GM11168 (cell line): ENCODE results near the gene TSPAN10.

Source experiments
- in situ Hi-C: fragments of 300-500 bp; cut with MboI; formaldehyde crosslinking; loops from one replicate; pipeline ENCODE4 v1.12.0; 2022; ENCODE audit warnings: low sequenced_read_pairs; ENCODE audit not compliant: unreplicated experiment

Gene TSPAN10

DNA sequence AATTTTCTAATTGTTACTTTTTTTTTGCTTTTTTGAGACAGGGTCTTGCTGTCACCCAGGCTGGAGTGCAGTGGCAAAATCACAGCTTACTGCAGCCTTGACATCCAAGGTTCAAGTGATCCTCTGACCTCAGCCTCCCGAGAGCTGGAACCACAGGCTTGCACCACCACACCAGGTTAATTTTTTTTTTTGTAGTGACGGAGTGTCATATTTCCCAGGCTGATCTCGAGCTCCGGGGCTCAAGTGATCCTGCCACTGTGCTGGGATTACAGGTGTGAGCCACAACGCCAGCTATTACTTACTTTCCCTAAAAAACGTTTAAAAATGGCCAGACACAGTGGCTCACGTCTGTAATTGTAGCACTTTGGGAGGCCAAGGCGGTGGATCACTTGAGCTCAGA, 6.7 kb upstream of the TSPAN10 start:
- in situ Hi-C loops = no loop called here

GRCh38 chr17:81631482-81631881, 5.5 kb upstream of the TSPAN10 start:
- in situ Hi-C loops = no loop called here

- in situ Hi-C loops = no loop called here
Measured at GRCh38 chr17:81635431-81635830, 1.6 kb upstream of the TSPAN10 start.

DNA sequence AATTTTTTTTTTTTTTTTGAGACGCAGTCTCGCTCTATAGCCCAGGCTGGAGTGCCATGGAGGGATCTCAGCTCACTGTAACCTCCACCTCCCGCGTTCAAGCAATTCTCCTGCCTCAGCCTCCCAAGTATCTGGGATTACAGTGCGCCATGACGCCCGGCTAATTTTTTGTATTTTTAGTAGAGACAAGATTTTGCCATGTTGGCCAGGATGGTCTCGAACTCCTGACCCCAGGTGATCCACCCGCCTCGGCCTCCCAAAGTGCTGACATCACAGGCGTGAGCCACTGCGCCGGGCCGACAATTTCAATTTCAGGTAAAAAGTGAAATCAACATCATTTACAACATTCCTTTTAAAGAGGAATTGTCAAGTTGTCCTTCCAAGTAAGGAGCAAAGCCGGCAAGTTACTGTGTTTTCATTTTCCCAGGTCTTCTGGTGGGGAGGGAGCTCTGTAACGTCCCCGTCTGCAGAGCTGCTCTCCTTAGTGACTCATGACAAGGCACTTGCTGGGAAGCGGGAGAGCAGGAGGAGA, 957 bp upstream of the TSPAN10 start:
- in situ Hi-C loops = no loop called here

- in situ Hi-C loops = no loop called here
Measured at GRCh38 chr17:81638683-81639082, 1.7 kb downstream of the TSPAN10 start.

GRCh38 chr17:81640011-81640410, 3.0 kb downstream of the TSPAN10 start:
- in situ Hi-C loops = no loop called here

GRCh38 chr17:81641825-81642489, 5.0 kb downstream of the TSPAN10 start:
- in situ Hi-C loops = no loop called here

- in situ Hi-C loops = no loop called here
Measured at GRCh38 chr17:81644496-81644895, 7.5 kb downstream of the TSPAN10 start.

- in situ Hi-C loops = no loop called here
Measured at GRCh38 chr17:81644976-81645952, 8.3 kb downstream of the TSPAN10 start.

DNA sequence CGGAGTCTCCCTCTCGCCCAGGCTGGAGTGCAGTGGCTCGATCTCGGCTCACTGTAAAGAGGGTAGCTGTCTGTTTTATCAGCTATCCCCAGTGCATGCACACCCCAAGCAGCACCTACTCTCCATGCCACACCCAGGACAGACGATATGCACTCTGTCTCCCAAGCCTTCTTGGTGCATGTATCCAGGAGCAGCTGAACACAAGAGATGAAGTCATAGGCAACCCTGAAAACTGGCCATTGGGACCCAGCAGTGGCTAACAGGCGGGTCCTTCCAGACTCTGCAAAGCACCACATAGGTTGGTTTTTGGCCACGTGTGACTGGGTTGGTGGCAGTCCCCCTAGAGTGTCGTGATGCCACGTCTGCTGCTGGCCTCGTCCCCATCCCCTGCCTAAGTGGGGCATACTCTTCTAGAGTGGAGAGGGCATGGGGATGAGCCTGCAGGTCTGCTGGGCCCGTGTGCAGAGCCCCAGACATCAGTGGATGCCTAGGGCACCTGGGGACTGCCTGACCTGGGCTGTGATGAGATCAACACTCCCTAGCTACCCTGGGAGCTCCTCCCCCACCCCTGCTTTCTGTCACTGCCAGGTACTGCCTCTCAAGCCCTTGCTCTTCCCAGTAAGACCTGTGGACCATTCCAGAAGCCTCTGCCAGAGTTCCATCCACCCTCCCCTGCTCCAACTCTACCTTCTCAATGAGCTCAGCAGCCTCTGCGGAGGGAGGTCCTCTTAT, 10.0 kb downstream of the TSPAN10 start:
- in situ Hi-C loops = no loop called here

DNA sequence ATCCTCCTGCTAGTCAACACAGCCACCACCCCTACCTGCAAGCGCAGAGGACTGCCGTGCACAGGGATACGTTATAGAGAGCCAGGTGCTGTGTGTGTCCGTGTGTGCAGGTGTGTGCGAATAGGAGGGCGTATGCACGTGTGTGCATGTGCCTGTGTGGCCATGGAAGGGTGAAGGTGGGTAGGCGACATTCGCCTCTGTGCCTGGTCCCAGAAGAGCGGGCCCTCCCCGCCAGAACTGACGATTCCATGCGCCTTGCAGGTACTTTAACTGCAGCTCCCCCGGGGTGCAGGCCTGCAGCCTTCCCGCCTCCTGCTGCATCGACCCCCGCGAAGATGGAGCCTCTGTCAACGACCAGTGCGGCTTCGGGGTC, 10.6 kb downstream of the TSPAN10 start:
- in situ Hi-C loops = no loop called here

DNA sequence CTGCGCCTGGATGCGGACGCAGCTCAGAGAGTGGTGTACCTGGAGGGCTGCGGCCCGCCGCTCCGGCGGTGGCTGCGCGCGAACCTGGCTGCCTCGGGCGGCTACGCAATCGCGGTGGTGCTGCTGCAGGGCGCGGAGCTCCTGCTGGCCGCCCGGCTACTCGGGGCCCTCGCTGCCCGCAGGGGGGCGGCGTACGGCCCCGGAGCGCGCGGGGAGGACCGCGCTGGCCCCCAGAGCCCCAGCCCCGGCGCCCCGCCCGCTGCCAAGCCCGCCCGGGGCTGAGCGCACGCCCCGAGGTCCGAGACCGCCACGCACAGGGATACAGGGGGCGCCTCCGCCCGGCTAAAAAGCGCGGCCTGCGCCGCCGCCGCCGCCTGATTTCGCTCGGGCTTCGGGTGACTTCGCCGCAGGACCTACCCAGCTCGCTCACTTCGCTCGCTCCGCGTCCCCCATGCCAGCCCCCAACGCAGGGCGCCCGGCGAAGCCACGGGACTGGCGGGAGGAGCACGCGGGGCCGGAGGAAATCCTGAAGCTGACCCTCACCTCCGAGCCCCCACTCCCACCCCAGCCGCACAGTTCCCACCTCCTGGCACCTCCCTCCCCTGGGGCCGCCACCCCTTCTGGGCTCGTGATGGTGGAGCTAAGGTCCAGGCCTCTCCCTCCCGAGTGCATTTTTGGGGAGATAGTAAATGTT, 11.2 kb downstream of the TSPAN10 start:
- in situ Hi-C loops = no loop called here

DNA sequence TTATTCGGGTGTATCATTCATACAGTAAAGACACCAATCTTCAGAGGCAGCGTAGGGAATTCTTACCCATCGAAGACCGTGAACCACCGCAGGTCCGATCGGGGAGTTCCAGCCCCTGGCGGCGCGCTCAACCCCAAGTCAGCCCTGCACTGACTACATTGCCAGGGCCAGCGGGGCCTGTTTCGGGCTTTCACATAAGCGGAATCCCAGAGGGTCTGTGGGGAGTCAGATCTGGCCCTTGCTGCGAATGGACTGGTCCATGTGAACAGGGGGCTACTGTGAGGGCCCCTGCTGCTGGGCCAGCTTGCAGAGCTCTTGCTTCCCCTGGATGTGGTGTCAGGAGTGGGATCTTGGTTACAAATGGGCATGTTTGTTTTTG, 11.7 kb downstream of the TSPAN10 start:
- in situ Hi-C loops = no loop called here

- in situ Hi-C loops = no loop called here
Measured at GRCh38 chr17:81650951-81651350, 14.0 kb downstream of the TSPAN10 start.

- in situ Hi-C loops = no loop called here
Measured at GRCh38 chr17:81651692-81652091, 14.7 kb downstream of the TSPAN10 start.

DNA sequence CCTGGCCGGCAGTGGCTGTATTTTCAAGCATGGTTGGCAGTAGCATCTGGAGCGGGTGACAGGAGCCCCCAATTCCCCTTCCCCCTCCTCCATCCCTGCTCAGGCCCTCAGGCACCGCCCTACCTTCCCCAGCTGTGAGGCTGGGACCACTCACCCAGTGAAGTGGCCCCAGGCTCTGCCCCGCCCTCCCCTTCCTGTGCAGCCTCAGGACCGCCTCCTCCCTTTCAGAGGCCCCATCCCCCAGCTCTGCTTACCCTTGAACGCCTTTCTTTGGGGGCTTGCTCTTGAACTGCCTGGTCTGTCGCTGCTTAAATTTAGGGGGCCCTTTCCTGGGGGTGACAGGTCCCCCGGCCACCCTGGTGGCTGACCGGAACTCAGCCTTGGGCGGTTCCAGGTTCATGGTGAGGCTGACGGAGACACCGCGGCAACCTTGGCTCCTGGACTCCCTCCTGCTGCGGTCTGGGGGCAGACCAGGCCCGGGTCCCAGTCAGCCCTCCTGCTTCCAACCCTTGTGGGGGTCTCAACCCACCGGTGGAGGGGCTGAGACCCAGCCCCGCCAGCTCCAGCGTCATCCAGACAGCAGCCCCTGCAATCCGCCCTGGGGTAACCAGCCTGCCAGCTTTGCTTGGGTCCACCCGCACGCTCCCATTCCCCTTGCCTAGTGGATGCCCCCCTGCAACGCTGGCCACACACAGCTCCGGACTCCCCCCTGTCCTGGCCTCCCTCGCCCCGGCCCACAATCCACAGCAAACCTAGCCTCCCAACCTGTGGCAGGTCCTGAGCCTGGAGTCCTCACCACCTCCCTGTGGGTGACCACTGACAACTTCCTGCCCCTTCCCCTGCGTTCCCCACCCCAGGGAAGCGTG, 16.1 kb downstream of the TSPAN10 start:
- in situ Hi-C loops = no loop called here

GRCh38 chr17:81655378-81656117, 18.6 kb downstream of the TSPAN10 start:
- in situ Hi-C loops = no loop called here

- in situ Hi-C loops = no loop called here
Measured at GRCh38 chr17:81656118-81656743, 19.2 kb downstream of the TSPAN10 start, which contains the start of gene PDE6G. Gene PDE6G (minus strand): TSS chr17:81656542. CDS start chr17:81653305, 3,237 bp downstream.
